GM10248 (cell line): ENCODE measurements around the gene SREBF2.

Experiments used
- CTCF ChIA-PET: fragments of 300-600 bp; sonication (Branson Sonifier 250); formaldehyde crosslinking; extraction: SDS; loops from one replicate; lab custom pipeline; 2021; ENCODE audit warnings: antibody characterized with exemption; lab: Yijun Ruan, JAX
- POLR2A ChIA-PET: fragments of 350-650 bp; sonication (Branson Sonifier 250); formaldehyde crosslinking; extraction: SDS; loops from one replicate; lab custom pipeline; 2020; ENCODE audit warnings: antibody characterized with exemption; lab: Yijun Ruan, JAX
- DNase-seq: peaks from one replicate; pipeline ENCODE4 v3.0.0; 2012; ENCODE audit errors: extremely low spot score
- TF ChIP-seq, protein P1 (sequence below): IDR thresholded peaks from 2 replicates; pipeline ENCODE4 v1.5.1; 2012; ENCODE audit warnings: mild to moderate bottlenecking, low read depth; ENCODE audit errors: extremely low read depth, missing control alignments, control extremely low read depth

SREBF2 gene

GRCh38 chr22:41905411-41906202, 72.7 kb downstream of the SREBF2 start:
- ChIA-PET CTCF (interaction anchor here (1.0 kb wide), 1 partner anchor 11 kb away, joined by 4 read pairs; no protein-coding TSS in a partner anchor), POLR2A (no interaction called here)
- TF ChIP-seq, protein P1, sequence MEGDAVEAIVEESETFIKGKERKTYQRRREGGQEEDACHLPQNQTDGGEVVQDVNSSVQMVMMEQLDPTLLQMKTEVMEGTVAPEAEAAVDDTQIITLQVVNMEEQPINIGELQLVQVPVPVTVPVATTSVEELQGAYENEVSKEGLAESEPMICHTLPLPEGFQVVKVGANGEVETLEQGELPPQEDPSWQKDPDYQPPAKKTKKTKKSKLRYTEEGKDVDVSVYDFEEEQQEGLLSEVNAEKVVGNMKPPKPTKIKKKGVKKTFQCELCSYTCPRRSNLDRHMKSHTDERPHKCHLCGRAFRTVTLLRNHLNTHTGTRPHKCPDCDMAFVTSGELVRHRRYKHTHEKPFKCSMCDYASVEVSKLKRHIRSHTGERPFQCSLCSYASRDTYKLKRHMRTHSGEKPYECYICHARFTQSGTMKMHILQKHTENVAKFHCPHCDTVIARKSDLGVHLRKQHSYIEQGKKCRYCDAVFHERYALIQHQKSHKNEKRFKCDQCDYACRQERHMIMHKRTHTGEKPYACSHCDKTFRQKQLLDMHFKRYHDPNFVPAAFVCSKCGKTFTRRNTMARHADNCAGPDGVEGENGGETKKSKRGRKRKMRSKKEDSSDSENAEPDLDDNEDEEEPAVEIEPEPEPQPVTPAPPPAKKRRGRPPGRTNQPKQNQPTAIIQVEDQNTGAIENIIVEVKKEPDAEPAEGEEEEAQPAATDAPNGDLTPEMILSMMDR = no peak
- DNase-seq = no peak

DNA sequence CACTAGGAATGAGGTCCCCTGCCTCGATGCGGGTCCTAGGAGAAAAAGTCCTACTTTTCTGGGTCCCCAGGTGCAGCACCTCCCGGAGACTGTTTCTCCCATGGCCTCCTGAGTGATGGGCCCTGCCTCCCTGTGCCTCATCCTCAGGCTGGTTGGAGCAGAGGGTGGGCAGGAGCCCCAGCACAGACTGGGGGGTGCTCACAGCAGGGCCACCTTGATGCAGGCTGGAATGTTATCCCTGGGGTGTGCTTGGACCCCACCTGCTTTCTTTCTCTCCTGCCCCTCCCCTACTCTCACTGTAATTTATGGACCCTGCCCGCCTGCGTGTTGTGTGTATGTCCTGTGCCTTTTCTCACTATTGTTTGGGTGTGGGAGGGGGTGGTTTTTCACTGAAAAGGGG, 73.9 kb downstream of the SREBF2 start:
- ChIA-PET POLR2A (no interaction called here), CTCF (interaction anchor here (1.1 to 3.2 kb wide), 4 partner anchors 16 to 46 kb away, joined by 3 to 10 read pairs (median 6); partner anchors contain the start of gene SMIM45)
- TF ChIP-seq, protein P1 = no peak
- DNase-seq = no peak

DNA sequence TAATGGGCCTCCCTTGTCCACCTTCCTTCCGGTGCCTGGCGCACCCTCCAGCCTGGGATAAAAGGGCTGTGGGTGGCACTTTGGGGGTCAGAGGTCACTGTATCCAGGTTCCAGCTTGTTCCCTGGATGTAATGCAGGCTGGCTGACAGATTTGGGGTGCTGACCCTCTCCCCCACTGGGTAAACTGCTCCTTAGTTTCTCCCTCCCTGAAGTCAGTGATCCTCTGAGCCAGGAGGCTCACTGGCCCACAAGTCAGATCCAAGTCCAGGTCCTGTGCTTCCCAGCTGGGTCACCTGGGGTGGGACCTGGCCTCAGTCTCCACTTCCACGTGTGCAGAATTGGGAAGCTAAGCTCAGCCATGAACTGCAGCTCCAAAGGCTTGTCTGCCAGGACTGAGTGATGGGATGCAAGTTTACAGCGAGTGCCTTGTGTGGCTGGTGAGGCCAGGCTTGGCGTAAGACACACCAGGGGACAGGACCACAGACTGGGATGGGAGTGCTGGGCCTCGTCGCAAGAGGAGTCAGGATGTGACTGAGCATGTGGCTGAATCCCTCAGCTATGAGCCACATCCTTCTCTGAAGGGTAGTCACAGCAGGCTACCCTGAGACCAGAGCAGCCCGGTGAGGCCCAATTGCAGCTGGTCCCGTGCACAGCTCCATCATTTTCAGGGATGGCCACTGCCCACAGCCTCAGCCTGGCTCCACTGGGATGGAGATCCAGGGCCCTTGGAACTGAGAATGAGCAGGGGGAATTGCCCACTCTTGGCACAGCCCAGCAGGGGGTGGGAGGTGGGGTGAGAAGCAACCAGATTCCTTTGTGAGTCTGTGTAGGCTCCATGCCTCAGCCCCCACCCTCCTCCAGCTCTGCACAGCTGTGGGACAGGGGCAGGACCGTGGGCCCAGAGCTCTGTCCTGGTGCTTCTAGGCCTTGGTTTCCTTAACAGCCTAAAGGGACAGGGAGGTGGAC, 74.8 kb downstream of the SREBF2 start:
- ChIA-PET POLR2A (interaction anchor here (1.4 to 1.7 kb wide), 3 partner anchors 10 to 210 kb away, joined by 3 to 6 read pairs (median 5); no protein-coding TSS in a partner anchor), CTCF (interaction anchor here (1.1 to 3.2 kb wide), 7 partner anchors 12 to 211 kb away, joined by 3 to 10 read pairs (median 4); partner anchors contain the start of gene SMIM45)
- TF ChIP-seq, protein P1 = no peak
- no peak for DNase-seq

GRCh38 chr22:41908411-41909309, 75.8 kb downstream of the SREBF2 start:
- CTCF ChIA-PET = interaction anchor here (1.2 to 3.2 kb wide), 6 partner anchors 11 to 212 kb away, joined by 3 to 10 read pairs (median 4); no protein-coding TSS in a partner anchor
- TF ChIP-seq, protein P1 = no peak
- no peak for DNase-seq
- POLR2A ChIA-PET = interaction anchor here (0.5 to 1.7 kb wide), 4 partner anchors 9 to 211 kb away, joined by 3 to 6 read pairs (median 4); no protein-coding TSS in a partner anchor

- ChIA-PET POLR2A (interaction anchor here (0.5 to 1.3 kb wide), 2 partner anchors 47 to 104 kb away, joined by 3 to 4 read pairs; no protein-coding TSS in a partner anchor), CTCF (interaction anchor here (1.2 to 3.2 kb wide), 3 partner anchors 11 to 31 kb away, joined by 3 to 10 read pairs (median 4); no protein-coding TSS in a partner anchor)
- no peak for DNase-seq
- TF ChIP-seq, protein P1 = no peak
Observed at GRCh38 chr22:41909310-41910049, 76.6 kb downstream of the SREBF2 start.
